IMR-90 (cell line): ENCODE results near the gene CCDC92. TPM values are rescaled to one million over a fixed set of nuclear protein-coding genes. Genes with fewer than 3 reads are reported as not detected.

Experiments
- ATAC-seq: fragments of 200-7000 bp; cut with Tn5 transposase; 2 replicates; pipeline ENCODE4 v1.9.1; 2020; ENCODE audit warnings: low read depth, mild to moderate bottlenecking, moderate library complexity
- BruUV-seq: library from RNA; stranded (reverse); fragments of 400-500 nt; replicated peaks from 2 replicates; lab custom pipeline; 2021; lab: Mats Ljungman, UMichigan
- CTCF ChIA-PET: fragments of 300-600 bp; formaldehyde crosslinking; extraction: SDS; loops from one replicate; lab custom pipeline; 2021; ENCODE audit warnings: antibody characterized with exemption; lab: Yijun Ruan, JAX
- POLR2A ChIA-PET: fragments of 300-600 bp; sonication (Branson Sonifier 250); formaldehyde crosslinking; loops from one replicate; lab custom pipeline; 2022; ENCODE audit warnings: antibody characterized with exemption; ENCODE audit not compliant: unreplicated experiment; lab: Charles Lee
- DNase-seq: peaks from one replicate; pipeline ENCODE4 v3.0.0; 2013
- H2AFZ ChIP-seq: replicated peaks from 2 replicates; pipeline ENCODE3; 2013; ENCODE audit warnings: low read length, mild to moderate bottlenecking; ENCODE audit not compliant: poor library complexity
- H2AK5ac ChIP-seq: 2 replicates; pipeline ENCODE4 v1.6.1; 2013; ENCODE audit warnings: low read depth, low read length, inconsistent platforms
- H2AK9ac ChIP-seq: replicated peaks from 2 replicates; pipeline ENCODE3; 2013; ENCODE audit warnings: mild to moderate bottlenecking, low read depth, low read length, moderate library complexity; ENCODE audit not compliant: poor library complexity
- H2BK120ac ChIP-seq: 2 replicates; pipeline ENCODE4 v1.6.1; 2013; ENCODE audit warnings: low read depth, low read length, inconsistent platforms
- H2BK15ac ChIP-seq: 3 replicates; pipeline ENCODE4 v1.6.1; 2013; ENCODE audit warnings: low read depth, low read length, inconsistent platforms
- H2BK20ac ChIP-seq: 2 replicates; pipeline ENCODE4 v1.6.1; 2013; ENCODE audit warnings: low read depth, mild to moderate bottlenecking, inconsistent platforms, low read length, moderate library complexity
- H2BK5ac ChIP-seq: 2 replicates; pipeline ENCODE4 v1.6.1; 2013; ENCODE audit warnings: mild to moderate bottlenecking, low read depth, low read length, inconsistent platforms; ENCODE audit not compliant: poor library complexity, severe bottlenecking
- H3K14ac ChIP-seq: replicated peaks from 2 replicates; pipeline ENCODE4 v1.6.1; 2013; ENCODE audit warnings: low read depth, low read length, inconsistent platforms
- H3K18ac ChIP-seq: 2 replicates; pipeline ENCODE4 v1.6.1; 2013; ENCODE audit warnings: low read depth, low read length, control low read depth
- H3K23ac ChIP-seq: 2 replicates; pipeline ENCODE4 v1.6.1; 2013; ENCODE audit warnings: low read depth, low read length, inconsistent platforms
- H3K27ac ChIP-seq: 2 replicates; pipeline ENCODE4 v1.5.1; 2013; ENCODE audit warnings: mild to moderate bottlenecking, control low read depth, low read length; ENCODE audit not compliant: insufficient read depth
- H3K27me3 ChIP-seq: 2 replicates; pipeline ENCODE4 v1.6.1; 2013; ENCODE audit warnings: low read length; ENCODE audit not compliant: control insufficient read depth, insufficient read depth
- H3K36me3 ChIP-seq: 2 replicates; pipeline ENCODE4 v1.6.1; 2013; ENCODE audit warnings: low read length, mixed read lengths; ENCODE audit not compliant: control insufficient read depth, insufficient read depth
- H3K4ac ChIP-seq: 2 replicates; pipeline ENCODE4 v1.6.1; 2013; ENCODE audit warnings: low read depth, low read length, inconsistent platforms
- H3K4me1 ChIP-seq: 2 replicates; pipeline ENCODE4 v1.6.1; 2013; ENCODE audit warnings: low read length, mixed read lengths; ENCODE audit not compliant: control insufficient read depth, insufficient read depth
- H3K4me2 ChIP-seq: 2 replicates; pipeline ENCODE4 v1.6.1; 2013; ENCODE audit warnings: low read depth, mild to moderate bottlenecking, control low read depth, low read length, moderate library complexity
- H3K4me3 ChIP-seq: 2 replicates; pipeline ENCODE4 v1.5.1; 2013; ENCODE audit warnings: low read depth, mild to moderate bottlenecking, control low read depth, low read length, moderate library complexity; ENCODE audit not compliant: insufficient read depth
- H3K56ac ChIP-seq: 2 replicates; pipeline ENCODE4 v1.6.1; 2013; ENCODE audit warnings: low read length, inconsistent platforms; ENCODE audit not compliant: insufficient read depth; ENCODE audit errors: extremely low read depth
- H3K79me1 ChIP-seq, 2 experiments: 2 replicates each; pipeline ENCODE4 v1.6.1; 2013; ENCODE audit warnings: low read length in 2 of 2, inconsistent platforms in 1 of 2, low read depth in 1 of 2
- H3K9ac ChIP-seq: 2 replicates; pipeline ENCODE4 v1.6.1; 2013; ENCODE audit warnings: low read depth, low read length, control low read depth
- H3K9me1 ChIP-seq: 2 replicates; pipeline ENCODE4 v1.6.1; 2013; ENCODE audit warnings: low read length, inconsistent platforms; ENCODE audit not compliant: insufficient read depth
- H3K9me3 ChIP-seq: 2 replicates; pipeline ENCODE4 v1.6.1; 2013; ENCODE audit warnings: low read length; ENCODE audit not compliant: control insufficient read depth, insufficient read depth
- H4K20me1 ChIP-seq: 2 replicates; pipeline ENCODE4 v1.6.1; 2013; ENCODE audit warnings: low read length, inconsistent platforms; ENCODE audit not compliant: insufficient read depth
- H4K5ac ChIP-seq: 2 replicates; pipeline ENCODE4 v1.6.1; 2013; ENCODE audit warnings: mild to moderate bottlenecking, low read depth, low read length, control low read depth
- H4K8ac ChIP-seq, 2 experiments: 2 replicates each; pipeline ENCODE4 v1.6.1; 2013; ENCODE audit warnings: low read depth in 2 of 2, low read length in 2 of 2, control low read depth in 1 of 2, inconsistent platforms in 1 of 2
- H4K91ac ChIP-seq: 2 replicates; pipeline ENCODE4 v1.6.1; 2013; ENCODE audit warnings: low read depth, low read length, inconsistent platforms; ENCODE audit not compliant: insufficient read depth
- CTCF ChIP-seq: conservative IDR thresholded peaks from 2 replicates; pipeline ENCODE4 v1.5.1; 2012; ENCODE audit warnings: mild to moderate bottlenecking, low read depth, low read length, improper control_type of control experiment
- ELK1 ChIP-seq: fragments of 150-350 bp; IDR thresholded peaks from 2 replicates; pipeline ENCODE4 v1.6.1; 2016; ENCODE audit warnings: low read depth, mild to moderate bottlenecking, low read length, moderate library complexity, borderline replicate concordance
- FOS ChIP-seq: fragments of 150-350 bp; IDR thresholded peaks from 2 replicates; pipeline ENCODE4 v1.6.1; 2016; ENCODE audit warnings: low read depth, low read length
- MAFK ChIP-seq: IDR thresholded peaks from 2 replicates; pipeline ENCODE4 v1.6.1; 2012; ENCODE audit warnings: low read depth, low read length, improper control_type of control experiment
- MAZ ChIP-seq: IDR thresholded peaks from 2 replicates; pipeline ENCODE4 v1.6.1; 2012; ENCODE audit warnings: low read depth, mild to moderate bottlenecking, low read length, improper control_type of control experiment, moderate library complexity, borderline replicate concordance
- MXI1 ChIP-seq: IDR thresholded peaks from 2 replicates; pipeline ENCODE4 v1.6.1; 2012; ENCODE audit warnings: low read depth, mild to moderate bottlenecking, low read length, moderate library complexity, borderline replicate concordance
- POLR2A ChIP-seq: IDR thresholded peaks from 2 replicates; pipeline ENCODE4 v1.6.1; 2012; ENCODE audit warnings: mild to moderate bottlenecking, low read depth, low read length
- RAD21 ChIP-seq: IDR thresholded peaks from 2 replicates; pipeline ENCODE4 v1.6.1; 2012; ENCODE audit warnings: low read length, improper control_type of control experiment
- RCOR1 ChIP-seq: IDR thresholded peaks from 2 replicates; pipeline ENCODE4 v1.6.1; 2012; ENCODE audit warnings: mild to moderate bottlenecking, low read length, improper control_type of control experiment; ENCODE audit not compliant: insufficient replicate concordance
- RFX5 ChIP-seq: IDR thresholded peaks from 2 replicates; pipeline ENCODE4 v1.8.0; 2012; ENCODE audit warnings: low read depth, mild to moderate bottlenecking, low read length, moderate library complexity
- SMC3 ChIP-seq: fragments of 150-350 bp; IDR thresholded peaks from 2 replicates; pipeline ENCODE4 v1.6.1; 2016; ENCODE audit warnings: low read depth, mild to moderate bottlenecking, antibody characterized with exemption, low read length, moderate library complexity
- USF2 ChIP-seq: fragments of 150-350 bp; IDR thresholded peaks from 2 replicates; pipeline ENCODE4 v1.6.1; 2017; ENCODE audit warnings: mild to moderate bottlenecking, antibody characterized with exemption, low read length, low read depth
- WGBS, 2 experiments: methylation state at CpG; one replicate each; pipeline versions ENCODE4 v1.1.5 to v1.1.7; 2013; ENCODE audit warnings: missing lambda C conversion rate in 2 of 2; ENCODE audit not compliant: insufficient read length in 1 of 2; ENCODE audit errors: extremely low coverage in 2 of 2; 5-methylcytosine and 5-hydroxymethylcytosine counted together
- dilution Hi-C: fragments of 300-500 bp; cut with HindIII; formaldehyde crosslinking; loops from one replicate; pipeline ENCODE4 v1.14.3; 2018; ENCODE audit warnings: low sequenced_read_pairs; ENCODE audit not compliant: unreplicated experiment
- in situ Hi-C: fragments of 300-500 bp; cut with MboI; formaldehyde crosslinking; loops from 3 replicates; pipeline ENCODE4 v1.14.3; 2019; ENCODE audit warnings: low sequenced_read_pairs, inconsistent platforms, mixed read lengths
- intact Hi-C: fragments of 100-400 bp; cut with micrococcal nuclease; formaldehyde crosslinking; loops from 2 replicates; pipeline ENCODE4 v1.10.0; 2022
- polyA plus RNA-seq, 3 experiments: library from polyadenylated mRNA; depleted of rRNA; stranded (reverse); fragments of >200 nt; gene quantifications; 2 replicates each; pipeline ENCODE4 v1.2.3, GENCODE V29; 2012; ENCODE audit warnings: low replicate concordance in 1 of 3
- total RNA-seq: library from RNA; depleted of rRNA; stranded (reverse); fragments of >200 nt; gene quantifications from 2 replicates; pipeline ENCODE4 v1.2.3, GENCODE V29; 2012

Gene CCDC92
- total and polyA plus RNA-seq, 2 of the 4 experiments (the other 2 are of a cell fraction): 5.7 to 55.5 TPM

DNA sequence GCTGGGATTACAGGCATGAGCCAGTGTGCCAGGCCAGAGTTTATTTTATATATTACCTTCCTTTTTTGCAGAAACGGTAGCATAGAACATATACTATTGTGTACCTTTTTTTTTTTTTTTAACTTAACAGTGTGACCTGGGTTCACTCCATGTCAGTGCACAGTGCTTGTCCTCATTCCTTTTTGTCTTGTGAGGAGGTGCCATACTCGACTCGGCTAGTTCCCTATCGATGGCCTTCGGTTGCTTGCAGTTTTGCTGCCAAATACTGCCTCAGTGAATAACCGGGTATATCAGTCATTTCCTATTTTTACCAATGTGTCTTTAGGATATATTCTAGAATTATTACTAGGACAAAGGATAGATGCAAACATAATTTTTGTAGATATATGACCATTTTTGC lies 37.1 kb upstream of the CCDC92 start:
- Histone ChIP-seq H3K4me3 (no peak overlapping the region), H3K36me3 (peaks cover 16% of the 10 kb centered on the region), H2BK120ac (no peak overlapping the region), H3K79me1 (peaks cover 12 to 31% of the 10 kb centered on the region in 2 experiments; a peak in 3 of 4 replicates), H3K23ac (no peak overlapping the region), H3K27me3 (no peaks in the 10 kb centered on the region), H2BK20ac (no peak overlapping the region), H3K14ac (no peak overlapping the region), H4K91ac (no peak overlapping the region), H3K9me3 (no peaks in the 10 kb centered on the region), H3K18ac (no peak overlapping the region), H4K5ac (no peak overlapping the region), H3K9me1 (peaks cover 3% of the 10 kb centered on the region; the same call in 1 of the 2 replicates), H3K9ac (no peak overlapping the region), H2BK5ac (no peak overlapping the region), H4K8ac (no peak overlapping the region), H2AFZ (no peak overlapping the region), H3K4me1 (peaks cover 12% of the 10 kb centered on the region; the same call in 1 of the 2 replicates), H4K20me1 (0 out of 2 replicates have a peak, but pooled peaks cover 8% of the 10 kb centered on the region), H3K27ac (no peak overlapping the region), H2BK15ac (no peak overlapping the region), H3K4me2 (no peak overlapping the region), H2AK5ac (no peak overlapping the region), H3K4ac (no peak overlapping the region), H2AK9ac (no peak overlapping the region), H3K56ac (no peak overlapping the region)
- DNase-seq (no peak), ATAC-seq (no peak)
- intact Hi-C loops: no loop called here
- WGBS, 2 experiments: no CpG with 5 or more reads among the region's 6 CpGs
- TF ChIP-seq FOS (no peak), ELK1 (no peak), MXI1 (no peak), RAD21 (no peak), POLR2A (no peak), MAZ (no peak), USF2 (no peak), MAFK (no peak), CTCF (no peak), RFX5 (no peak), RCOR1 (no peak), SMC3 (no peak)
- ChIA-PET CTCF (no interaction called here), POLR2A (no interaction called here)
- in situ Hi-C loops: no loop called here
- BruUV-seq: no TSS peak
- dilution Hi-C loops: no loop called here
